Measurements from ENCODE around the gene BBS12.

DNA sequence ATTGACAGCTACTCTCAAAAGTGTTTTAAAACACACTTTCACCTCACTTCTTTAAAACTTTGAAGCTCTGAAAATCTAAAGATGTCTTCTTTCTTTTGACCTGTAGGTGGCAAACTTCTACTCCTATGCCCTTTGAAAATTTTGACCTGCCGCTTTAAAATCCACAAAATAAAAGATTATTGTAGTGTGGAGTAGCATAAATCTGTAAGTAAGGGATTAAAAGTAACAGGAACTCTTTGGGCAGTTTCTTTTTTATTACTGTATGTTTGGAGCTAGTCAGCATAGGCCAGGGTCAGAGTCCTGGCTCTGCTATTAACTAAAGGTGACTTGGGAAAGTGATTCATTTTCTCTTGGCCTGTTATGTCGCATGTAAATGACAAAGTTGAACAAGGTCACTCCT is 25.5 kb downstream of the BBS12 start:
- TF ChIP-seq ZNF565 (CRISPR knock-in tag; conservative IDR thresholded peaks at IDR 0.05; ENCODE audit: low read depth): no peak
- TF ChIP-seq, protein P1, sequence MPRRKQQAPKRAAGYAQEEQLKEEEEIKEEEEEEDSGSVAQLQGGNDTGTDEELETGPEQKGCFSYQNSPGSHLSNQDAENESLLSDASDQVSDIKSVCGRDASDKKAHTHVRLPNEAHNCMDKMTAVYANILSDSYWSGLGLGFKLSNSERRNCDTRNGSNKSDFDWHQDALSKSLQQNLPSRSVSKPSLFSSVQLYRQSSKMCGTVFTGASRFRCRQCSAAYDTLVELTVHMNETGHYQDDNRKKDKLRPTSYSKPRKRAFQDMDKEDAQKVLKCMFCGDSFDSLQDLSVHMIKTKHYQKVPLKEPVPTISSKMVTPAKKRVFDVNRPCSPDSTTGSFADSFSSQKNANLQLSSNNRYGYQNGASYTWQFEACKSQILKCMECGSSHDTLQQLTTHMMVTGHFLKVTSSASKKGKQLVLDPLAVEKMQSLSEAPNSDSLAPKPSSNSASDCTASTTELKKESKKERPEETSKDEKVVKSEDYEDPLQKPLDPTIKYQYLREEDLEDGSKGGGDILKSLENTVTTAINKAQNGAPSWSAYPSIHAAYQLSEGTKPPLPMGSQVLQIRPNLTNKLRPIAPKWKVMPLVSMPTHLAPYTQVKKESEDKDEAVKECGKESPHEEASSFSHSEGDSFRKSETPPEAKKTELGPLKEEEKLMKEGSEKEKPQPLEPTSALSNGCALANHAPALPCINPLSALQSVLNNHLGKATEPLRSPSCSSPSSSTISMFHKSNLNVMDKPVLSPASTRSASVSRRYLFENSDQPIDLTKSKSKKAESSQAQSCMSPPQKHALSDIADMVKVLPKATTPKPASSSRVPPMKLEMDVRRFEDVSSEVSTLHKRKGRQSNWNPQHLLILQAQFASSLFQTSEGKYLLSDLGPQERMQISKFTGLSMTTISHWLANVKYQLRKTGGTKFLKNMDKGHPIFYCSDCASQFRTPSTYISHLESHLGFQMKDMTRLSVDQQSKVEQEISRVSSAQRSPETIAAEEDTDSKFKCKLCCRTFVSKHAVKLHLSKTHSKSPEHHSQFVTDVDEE (CRISPR knock-in tag; IDR thresholded peaks at IDR 0.05): no peak
- no peak for TF ChIP-seq SNAI2 (CRISPR knock-in tag; IDR thresholded peaks at IDR 0.05)
- TF ChIP-seq, protein P2, sequence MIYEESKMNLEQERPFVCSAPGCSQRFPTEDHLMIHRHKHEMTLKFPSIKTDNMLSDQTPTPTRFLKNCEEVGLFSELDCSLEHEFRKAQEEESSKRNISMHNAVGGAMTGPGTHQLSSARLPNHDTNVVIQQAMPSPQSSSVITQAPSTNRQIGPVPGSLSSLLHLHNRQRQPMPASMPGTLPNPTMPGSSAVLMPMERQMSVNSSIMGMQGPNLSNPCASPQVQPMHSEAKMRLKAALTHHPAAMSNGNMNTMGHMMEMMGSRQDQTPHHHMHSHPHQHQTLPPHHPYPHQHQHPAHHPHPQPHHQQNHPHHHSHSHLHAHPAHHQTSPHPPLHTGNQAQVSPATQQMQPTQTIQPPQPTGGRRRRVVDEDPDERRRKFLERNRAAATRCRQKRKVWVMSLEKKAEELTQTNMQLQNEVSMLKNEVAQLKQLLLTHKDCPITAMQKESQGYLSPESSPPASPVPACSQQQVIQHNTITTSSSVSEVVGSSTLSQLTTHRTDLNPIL (CRISPR knock-in tag; IDR thresholded peaks at IDR 0.05; ENCODE audit: low read depth): no peak
- TF ChIP-seq, protein P3, sequence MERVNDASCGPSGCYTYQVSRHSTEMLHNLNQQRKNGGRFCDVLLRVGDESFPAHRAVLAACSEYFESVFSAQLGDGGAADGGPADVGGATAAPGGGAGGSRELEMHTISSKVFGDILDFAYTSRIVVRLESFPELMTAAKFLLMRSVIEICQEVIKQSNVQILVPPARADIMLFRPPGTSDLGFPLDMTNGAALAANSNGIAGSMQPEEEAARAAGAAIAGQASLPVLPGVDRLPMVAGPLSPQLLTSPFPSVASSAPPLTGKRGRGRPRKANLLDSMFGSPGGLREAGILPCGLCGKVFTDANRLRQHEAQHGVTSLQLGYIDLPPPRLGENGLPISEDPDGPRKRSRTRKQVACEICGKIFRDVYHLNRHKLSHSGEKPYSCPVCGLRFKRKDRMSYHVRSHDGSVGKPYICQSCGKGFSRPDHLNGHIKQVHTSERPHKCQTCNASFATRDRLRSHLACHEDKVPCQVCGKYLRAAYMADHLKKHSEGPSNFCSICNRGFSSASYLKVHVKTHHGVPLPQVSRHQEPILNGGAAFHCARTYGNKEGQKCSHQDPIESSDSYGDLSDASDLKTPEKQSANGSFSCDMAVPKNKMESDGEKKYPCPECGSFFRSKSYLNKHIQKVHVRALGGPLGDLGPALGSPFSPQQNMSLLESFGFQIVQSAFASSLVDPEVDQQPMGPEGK (CRISPR knock-in tag; IDR thresholded peaks at IDR 0.05; ENCODE audit: borderline replicate concordance): no peak

Data from SK-N-SH treated with all-trans-retinoic acid at 6 μM for 48 hours (cell line).